RWPE1 (cell line): ENCODE data around the gene FAM210B.

Experiments used
- CTCF ChIA-PET: fragments of 350-600 bp; sonication (Branson Sonifier 250); formaldehyde crosslinking; extraction: SDS; loops from one replicate; lab custom pipeline; 2021; lab: Yijun Ruan, JAX
- POLR2A ChIA-PET: fragments of 400-600 bp; formaldehyde crosslinking; extraction: SDS; loops from one replicate; lab custom pipeline; 2020; ENCODE audit warnings: antibody characterized with exemption; ENCODE audit not compliant: low non-redundant PET; lab: Yijun Ruan, JAX
- DNase-seq: peaks from one replicate; pipeline ENCODE4 v3.0.0; 2012; ENCODE audit warnings: low spot score
- H3K27ac ChIP-seq: fragments of 450-650 bp; 2 replicates; pipeline ENCODE4 v1.5.1; 2017
- TF ChIP-seq, protein P1 (sequence below): fragments of 450-650 bp; conservative IDR thresholded peaks from 2 replicates; pipeline ENCODE4 v1.5.1; 2017; ENCODE audit warnings: low read depth, mild to moderate bottlenecking

The FAM210B gene

GRCh38 chr20:56368351-56369134 is 9.8 kb downstream of the FAM210B start:
- ChIA-PET POLR2A (no interaction called here), CTCF (interaction anchor here (0.7 kb wide), 1 partner anchor 12 kb away, joined by 3 read pairs; no protein-coding TSS in a partner anchor)
- no peak overlapping the region for H3K27ac ChIP-seq
- DNase-seq = no peak
- TF ChIP-seq, protein P1, sequence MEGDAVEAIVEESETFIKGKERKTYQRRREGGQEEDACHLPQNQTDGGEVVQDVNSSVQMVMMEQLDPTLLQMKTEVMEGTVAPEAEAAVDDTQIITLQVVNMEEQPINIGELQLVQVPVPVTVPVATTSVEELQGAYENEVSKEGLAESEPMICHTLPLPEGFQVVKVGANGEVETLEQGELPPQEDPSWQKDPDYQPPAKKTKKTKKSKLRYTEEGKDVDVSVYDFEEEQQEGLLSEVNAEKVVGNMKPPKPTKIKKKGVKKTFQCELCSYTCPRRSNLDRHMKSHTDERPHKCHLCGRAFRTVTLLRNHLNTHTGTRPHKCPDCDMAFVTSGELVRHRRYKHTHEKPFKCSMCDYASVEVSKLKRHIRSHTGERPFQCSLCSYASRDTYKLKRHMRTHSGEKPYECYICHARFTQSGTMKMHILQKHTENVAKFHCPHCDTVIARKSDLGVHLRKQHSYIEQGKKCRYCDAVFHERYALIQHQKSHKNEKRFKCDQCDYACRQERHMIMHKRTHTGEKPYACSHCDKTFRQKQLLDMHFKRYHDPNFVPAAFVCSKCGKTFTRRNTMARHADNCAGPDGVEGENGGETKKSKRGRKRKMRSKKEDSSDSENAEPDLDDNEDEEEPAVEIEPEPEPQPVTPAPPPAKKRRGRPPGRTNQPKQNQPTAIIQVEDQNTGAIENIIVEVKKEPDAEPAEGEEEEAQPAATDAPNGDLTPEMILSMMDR = no peak

DNA sequence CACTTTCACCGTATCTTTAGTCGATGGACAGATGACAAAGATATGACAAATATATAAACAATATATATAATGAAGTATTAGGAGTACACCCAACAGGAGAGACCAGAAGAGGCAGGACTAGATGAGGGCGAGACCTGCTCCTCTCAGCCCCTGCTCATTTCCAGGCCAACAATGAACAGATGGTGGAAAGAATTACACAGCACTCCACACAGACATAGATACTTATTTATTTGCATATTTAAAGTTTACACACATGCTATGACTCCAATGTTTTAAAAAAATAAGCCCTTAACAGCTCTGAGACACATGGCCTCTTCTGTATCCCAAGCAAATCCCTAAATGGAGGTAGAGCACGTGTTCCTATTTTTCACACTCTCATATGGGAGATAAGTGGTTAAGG is 10.4 kb downstream of the FAM210B start:
- TF ChIP-seq, protein P1 = no peak
- DNase-seq = no peak
- no peak overlapping the region for H3K27ac ChIP-seq
- ChIA-PET POLR2A (no interaction called here), CTCF (interaction anchor here (0.6 kb wide), 1 partner anchor 234 kb away, joined by 4 read pairs; no protein-coding TSS in a partner anchor)

GRCh38 chr20:56371977-56372376 is 13.2 kb downstream of the FAM210B start:
- ChIA-PET POLR2A (no interaction called here), CTCF (interaction anchor here (0.7 kb wide), 1 partner anchor 1208 kb away, joined by 3 read pairs; no protein-coding TSS in a partner anchor)
- no peak overlapping the region; the same call in 1 of the 2 replicates for H3K27ac ChIP-seq
- DNase-seq = no peak
- TF ChIP-seq, protein P1 = no peak

DNA sequence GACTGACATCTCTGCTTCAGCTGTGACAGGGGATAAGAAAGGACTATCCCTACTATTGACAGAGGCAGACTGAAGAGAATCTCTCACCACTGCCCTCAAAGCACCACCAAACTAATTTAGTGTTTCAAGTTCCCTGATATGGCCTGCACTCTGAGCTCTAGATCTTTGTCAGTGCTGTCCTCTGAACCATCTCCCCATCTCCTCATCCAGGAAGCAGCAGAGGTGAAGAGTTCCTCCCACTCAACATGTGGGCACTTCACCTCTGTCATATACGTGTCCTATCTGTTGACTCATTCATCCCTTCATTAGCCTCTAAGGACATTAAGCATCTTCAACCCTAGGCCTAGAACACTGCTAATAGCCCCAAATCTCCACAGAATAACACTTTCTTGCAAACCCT is 14.1 kb downstream of the FAM210B start:
- H3K27ac ChIP-seq = no peak overlapping the region
- TF ChIP-seq, protein P1 = no peak
- no peak for DNase-seq
- ChIA-PET POLR2A (interaction anchor here (0.6 kb wide), 1 partner anchor 22 kb away, joined by 3 read pairs; no protein-coding TSS in a partner anchor), CTCF (interaction anchor here (0.7 kb wide), 1 partner anchor 1207 kb away, joined by 3 read pairs; no protein-coding TSS in a partner anchor)

GRCh38 chr20:56373942-56374341 is 15.2 kb downstream of the FAM210B start:
- TF ChIP-seq, protein P1 = no peak
- peak; percentile 95 for DNase-seq
- H3K27ac ChIP-seq = peak overlapping the region; percentile 60
- ChIA-PET CTCF (interaction anchor here (0.6 to 0.7 kb wide), 2 partner anchors 59 to 597 kb away, joined by 4 to 5 read pairs; no protein-coding TSS in a partner anchor), POLR2A (interaction anchor here (0.6 kb wide), 1 partner anchor 18 kb away, joined by 3 read pairs; the partner anchor contains the start of genes AURKA and CSTF1)

DNA sequence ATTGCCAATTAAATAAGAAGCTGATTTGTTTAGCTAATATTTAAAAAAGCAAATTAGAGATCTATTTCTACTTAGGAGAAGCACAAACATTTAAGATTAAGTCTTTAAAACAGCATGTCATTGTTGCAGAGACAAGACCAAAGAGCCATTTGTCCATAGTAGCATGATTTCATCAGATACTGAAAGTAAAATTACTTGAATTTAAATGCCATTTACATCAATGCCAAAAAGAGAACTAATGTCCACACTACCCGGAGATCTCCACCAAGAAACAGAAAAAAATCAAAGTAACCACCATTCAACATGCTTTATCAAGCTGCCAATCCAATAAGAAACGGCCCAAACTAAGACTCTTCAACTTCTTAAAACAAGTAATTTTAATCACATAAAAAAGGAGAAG is 17.6 kb downstream of the FAM210B start:
- ChIA-PET POLR2A (no interaction called here), CTCF (no interaction called here)
- DNase-seq = no peak
- TF ChIP-seq, protein P1 = no peak
- peak overlapping the region; percentile 55 for H3K27ac ChIP-seq
